ENCODE measurements around the gene EFNA4. TPM values are rescaled to one million over a fixed set of nuclear protein-coding genes. Genes with fewer than 3 reads are reported as not detected.

Gene EFNA4
- total and polyA plus RNA-seq, 4 donors: 1.8 to 4.7 (median 3.3) TPM

DNA sequence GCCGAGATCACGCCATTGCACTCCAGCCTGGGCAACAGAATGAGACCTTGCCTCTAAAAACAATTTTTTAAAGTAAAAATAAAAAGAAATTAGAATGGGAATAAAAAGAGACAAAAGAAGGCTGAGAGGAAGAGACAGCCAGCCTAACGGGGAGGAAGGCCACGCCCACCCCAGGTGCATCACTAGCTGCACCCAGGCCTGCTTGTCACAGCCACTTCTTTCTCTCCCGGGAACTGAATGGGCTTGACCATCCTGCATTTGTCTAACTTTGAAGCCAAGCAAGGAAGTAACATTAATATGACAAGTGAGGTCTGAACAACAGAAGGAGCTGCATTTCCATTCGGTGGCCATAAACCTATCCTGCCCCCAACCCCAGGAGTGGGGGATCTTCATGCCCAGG is 43.3 kb downstream of the EFNA4 start:
- TF ChIP-seq, protein P1, sequence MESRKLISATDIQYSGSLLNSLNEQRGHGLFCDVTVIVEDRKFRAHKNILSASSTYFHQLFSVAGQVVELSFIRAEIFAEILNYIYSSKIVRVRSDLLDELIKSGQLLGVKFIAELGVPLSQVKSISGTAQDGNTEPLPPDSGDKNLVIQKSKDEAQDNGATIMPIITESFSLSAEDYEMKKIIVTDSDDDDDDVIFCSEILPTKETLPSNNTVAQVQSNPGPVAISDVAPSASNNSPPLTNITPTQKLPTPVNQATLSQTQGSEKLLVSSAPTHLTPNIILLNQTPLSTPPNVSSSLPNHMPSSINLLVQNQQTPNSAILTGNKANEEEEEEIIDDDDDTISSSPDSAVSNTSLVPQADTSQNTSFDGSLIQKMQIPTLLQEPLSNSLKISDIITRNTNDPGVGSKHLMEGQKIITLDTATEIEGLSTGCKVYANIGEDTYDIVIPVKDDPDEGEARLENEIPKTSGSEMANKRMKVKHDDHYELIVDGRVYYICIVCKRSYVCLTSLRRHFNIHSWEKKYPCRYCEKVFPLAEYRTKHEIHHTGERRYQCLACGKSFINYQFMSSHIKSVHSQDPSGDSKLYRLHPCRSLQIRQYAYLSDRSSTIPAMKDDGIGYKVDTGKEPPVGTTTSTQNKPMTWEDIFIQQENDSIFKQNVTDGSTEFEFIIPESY (IDR thresholded peaks at IDR 0.05): no peak
- TF ChIP-seq, protein P2, sequence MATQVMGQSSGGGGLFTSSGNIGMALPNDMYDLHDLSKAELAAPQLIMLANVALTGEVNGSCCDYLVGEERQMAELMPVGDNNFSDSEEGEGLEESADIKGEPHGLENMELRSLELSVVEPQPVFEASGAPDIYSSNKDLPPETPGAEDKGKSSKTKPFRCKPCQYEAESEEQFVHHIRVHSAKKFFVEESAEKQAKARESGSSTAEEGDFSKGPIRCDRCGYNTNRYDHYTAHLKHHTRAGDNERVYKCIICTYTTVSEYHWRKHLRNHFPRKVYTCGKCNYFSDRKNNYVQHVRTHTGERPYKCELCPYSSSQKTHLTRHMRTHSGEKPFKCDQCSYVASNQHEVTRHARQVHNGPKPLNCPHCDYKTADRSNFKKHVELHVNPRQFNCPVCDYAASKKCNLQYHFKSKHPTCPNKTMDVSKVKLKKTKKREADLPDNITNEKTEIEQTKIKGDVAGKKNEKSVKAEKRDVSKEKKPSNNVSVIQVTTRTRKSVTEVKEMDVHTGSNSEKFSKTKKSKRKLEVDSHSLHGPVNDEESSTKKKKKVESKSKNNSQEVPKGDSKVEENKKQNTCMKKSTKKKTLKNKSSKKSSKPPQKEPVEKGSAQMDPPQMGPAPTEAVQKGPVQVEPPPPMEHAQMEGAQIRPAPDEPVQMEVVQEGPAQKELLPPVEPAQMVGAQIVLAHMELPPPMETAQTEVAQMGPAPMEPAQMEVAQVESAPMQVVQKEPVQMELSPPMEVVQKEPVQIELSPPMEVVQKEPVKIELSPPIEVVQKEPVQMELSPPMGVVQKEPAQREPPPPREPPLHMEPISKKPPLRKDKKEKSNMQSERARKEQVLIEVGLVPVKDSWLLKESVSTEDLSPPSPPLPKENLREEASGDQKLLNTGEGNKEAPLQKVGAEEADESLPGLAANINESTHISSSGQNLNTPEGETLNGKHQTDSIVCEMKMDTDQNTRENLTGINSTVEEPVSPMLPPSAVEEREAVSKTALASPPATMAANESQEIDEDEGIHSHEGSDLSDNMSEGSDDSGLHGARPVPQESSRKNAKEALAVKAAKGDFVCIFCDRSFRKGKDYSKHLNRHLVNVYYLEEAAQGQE (IDR thresholded peaks at IDR 0.05): no peak
- TF ChIP-seq FOXA2 (IDR thresholded peaks at IDR 0.05) (no peak), NR2F2 (IDR thresholded peaks at IDR 0.05) (no peak)
- TF ChIP-seq, protein P3, sequence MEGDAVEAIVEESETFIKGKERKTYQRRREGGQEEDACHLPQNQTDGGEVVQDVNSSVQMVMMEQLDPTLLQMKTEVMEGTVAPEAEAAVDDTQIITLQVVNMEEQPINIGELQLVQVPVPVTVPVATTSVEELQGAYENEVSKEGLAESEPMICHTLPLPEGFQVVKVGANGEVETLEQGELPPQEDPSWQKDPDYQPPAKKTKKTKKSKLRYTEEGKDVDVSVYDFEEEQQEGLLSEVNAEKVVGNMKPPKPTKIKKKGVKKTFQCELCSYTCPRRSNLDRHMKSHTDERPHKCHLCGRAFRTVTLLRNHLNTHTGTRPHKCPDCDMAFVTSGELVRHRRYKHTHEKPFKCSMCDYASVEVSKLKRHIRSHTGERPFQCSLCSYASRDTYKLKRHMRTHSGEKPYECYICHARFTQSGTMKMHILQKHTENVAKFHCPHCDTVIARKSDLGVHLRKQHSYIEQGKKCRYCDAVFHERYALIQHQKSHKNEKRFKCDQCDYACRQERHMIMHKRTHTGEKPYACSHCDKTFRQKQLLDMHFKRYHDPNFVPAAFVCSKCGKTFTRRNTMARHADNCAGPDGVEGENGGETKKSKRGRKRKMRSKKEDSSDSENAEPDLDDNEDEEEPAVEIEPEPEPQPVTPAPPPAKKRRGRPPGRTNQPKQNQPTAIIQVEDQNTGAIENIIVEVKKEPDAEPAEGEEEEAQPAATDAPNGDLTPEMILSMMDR (IDR thresholded peaks at IDR 0.05; ENCODE audit: low read depth, low read length, missing input control): no peak
- Histone ChIP-seq H3K36me3 (ENCODE audit: control insufficient read depth in 4 of 4, insufficient read depth in 3 of 4, low read depth in 1 of 4, low read length in 3 of 4) (no peaks in the 10 kb centered on the region), H3K4me1 (ENCODE audit: control insufficient read depth in 4 of 4, insufficient read depth in 4 of 4, low read length in 3 of 4) (peaks cover 3 to 46% (median 15%) of the 10 kb centered on the region in 4 donors), H3K27me3 (ENCODE audit: control insufficient read depth in 4 of 4, insufficient read depth in 4 of 4, low read length in 3 of 4) (no peaks in the 10 kb centered on the region), H3K9me3 (ENCODE audit: control insufficient read depth in 4 of 4, low read length in 3 of 4) (no peaks in the 10 kb centered on the region), H3K4me3 (ENCODE audit: low read depth in 1 of 3, low read length in 3 of 3) (no peak overlapping the region), H3K27ac (ENCODE audit: low read depth in 1 of 2, low read length in 2 of 2) (peak overlapping the region; percentile 95 to 100), H3K9ac (ENCODE audit: low read depth in 1 of 2, low read length in 2 of 2) (peak overlapping the region; percentile 52 to 96)
- no peak for DNase-seq (ENCODE audit: low spot score)
- WGBS: 59% methylated on average over 6 of the region's 6 CpGs

DNA sequence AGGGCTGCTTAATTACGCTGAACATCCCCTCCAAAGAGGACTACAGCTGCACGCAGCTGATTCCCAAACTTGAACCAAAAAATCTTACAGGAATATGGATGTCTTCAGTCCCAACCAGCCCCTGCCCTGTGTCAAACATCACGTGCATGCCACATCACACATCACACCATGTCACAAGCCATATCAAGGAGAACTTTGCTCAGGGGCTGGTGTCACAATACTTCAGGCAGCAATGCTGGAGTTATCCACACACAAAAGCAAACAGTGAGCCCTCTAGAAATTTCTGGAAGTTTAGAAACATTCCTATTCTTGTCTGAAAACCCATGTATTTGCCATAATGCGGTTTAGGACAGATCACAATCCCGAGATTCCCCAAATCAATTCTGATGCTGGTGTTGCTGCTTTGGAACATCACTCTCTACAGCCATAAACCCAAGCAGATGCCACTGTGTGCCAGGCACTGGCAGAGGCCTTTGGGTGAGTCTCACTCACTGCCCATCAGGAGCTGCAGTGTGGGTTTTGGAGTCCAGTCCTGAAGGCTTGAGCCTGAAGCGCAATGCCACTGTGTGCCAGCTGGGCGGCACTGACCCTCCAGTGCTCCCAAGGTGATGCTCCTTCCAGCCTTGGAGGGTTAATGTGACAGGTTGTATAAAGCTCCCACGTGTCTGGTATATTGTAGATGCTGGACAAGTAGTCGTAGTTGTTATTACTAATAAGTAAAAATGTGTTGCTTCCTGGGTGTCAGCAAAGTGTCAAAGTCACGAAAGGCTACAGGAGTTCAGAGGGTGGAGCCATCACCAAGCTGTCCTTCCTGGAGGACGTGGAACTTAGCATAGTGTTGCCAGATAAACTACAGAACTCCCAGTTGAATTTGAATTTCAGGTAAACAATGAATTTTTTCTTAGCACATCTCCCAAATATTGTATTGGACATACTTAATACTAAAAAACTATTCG is 44.0 kb downstream of the EFNA4 start:
- Histone ChIP-seq H3K4me1 (ENCODE audit: control insufficient read depth in 4 of 4, insufficient read depth in 4 of 4, low read length in 3 of 4) (peaks cover 3 to 41% (median 15%) of the 10 kb centered on the region in 4 donors), H3K27me3 (ENCODE audit: control insufficient read depth in 4 of 4, insufficient read depth in 4 of 4, low read length in 3 of 4) (no peaks in the 10 kb centered on the region), H3K27ac (ENCODE audit: low read depth in 1 of 2, low read length in 2 of 2) (peak overlapping the region; percentile 95 to 100), H3K4me3 (ENCODE audit: low read depth in 1 of 3, low read length in 3 of 3) (peak overlapping the region; percentile 5 to 35 (median 30)), H3K36me3 (ENCODE audit: control insufficient read depth in 4 of 4, insufficient read depth in 3 of 4, low read depth in 1 of 4, low read length in 3 of 4) (no peaks in the 10 kb centered on the region), H3K9me3 (ENCODE audit: control insufficient read depth in 4 of 4, low read length in 3 of 4) (no peaks in the 10 kb centered on the region), H3K9ac (ENCODE audit: low read depth in 1 of 2, low read length in 2 of 2) (peak overlapping the region; percentile 96 to 97)
- 31% methylated on average over 12 of the region's 12 CpGs for WGBS
- DNase-seq (ENCODE audit: low spot score): no peak
- TF ChIP-seq, protein P4, sequence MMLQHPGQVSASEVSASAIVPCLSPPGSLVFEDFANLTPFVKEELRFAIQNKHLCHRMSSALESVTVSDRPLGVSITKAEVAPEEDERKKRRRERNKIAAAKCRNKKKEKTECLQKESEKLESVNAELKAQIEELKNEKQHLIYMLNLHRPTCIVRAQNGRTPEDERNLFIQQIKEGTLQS (IDR thresholded peaks at IDR 0.05): peak; percentile 17
- peak; percentile 86 for TF ChIP-seq YY1 (IDR thresholded peaks at IDR 0.05)
- TF ChIP-seq GABPA (IDR thresholded peaks at IDR 0.05 in 1 of 2, conservative IDR thresholded peaks at IDR 0.05 in 1 of 2): peak in 1 of 2 donors; percentile 20
- peak; percentile 13 to 57 for TF ChIP-seq RAD21 (IDR thresholded peaks at IDR 0.05)
- TF ChIP-seq HNF4A (conservative IDR thresholded peaks at IDR 0.05): peak; percentile 95 to 97
- TF ChIP-seq RXRA (IDR thresholded peaks at IDR 0.05): peak; percentile 74 to 93
- TF ChIP-seq, protein P1 (IDR thresholded peaks at IDR 0.05): peak; percentile 72
- TF ChIP-seq, protein P3 (IDR thresholded peaks at IDR 0.05; ENCODE audit: low read depth, low read length, missing input control): no peak
- peak in 1 of 2 donors; percentile 58 for TF ChIP-seq EGR1 (IDR thresholded peaks at IDR 0.05; ENCODE audit: low read depth in 2 of 2)
- TF ChIP-seq, protein P5, sequence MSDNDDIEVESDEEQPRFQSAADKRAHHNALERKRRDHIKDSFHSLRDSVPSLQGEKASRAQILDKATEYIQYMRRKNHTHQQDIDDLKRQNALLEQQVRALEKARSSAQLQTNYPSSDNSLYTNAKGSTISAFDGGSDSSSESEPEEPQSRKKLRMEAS (IDR thresholded peaks at IDR 0.05): peak; percentile 70
- TF ChIP-seq FOXA2 (IDR thresholded peaks at IDR 0.05): peak; percentile 74
- peak; percentile 93 for TF ChIP-seq HNF4G (IDR thresholded peaks at IDR 0.05)
- TF ChIP-seq FOXA1 (IDR thresholded peaks at IDR 0.05): no peak

Data from liver (tissue), 9 donors.